ENCODE results near the gene BHMT.

Gene BHMT

DNA sequence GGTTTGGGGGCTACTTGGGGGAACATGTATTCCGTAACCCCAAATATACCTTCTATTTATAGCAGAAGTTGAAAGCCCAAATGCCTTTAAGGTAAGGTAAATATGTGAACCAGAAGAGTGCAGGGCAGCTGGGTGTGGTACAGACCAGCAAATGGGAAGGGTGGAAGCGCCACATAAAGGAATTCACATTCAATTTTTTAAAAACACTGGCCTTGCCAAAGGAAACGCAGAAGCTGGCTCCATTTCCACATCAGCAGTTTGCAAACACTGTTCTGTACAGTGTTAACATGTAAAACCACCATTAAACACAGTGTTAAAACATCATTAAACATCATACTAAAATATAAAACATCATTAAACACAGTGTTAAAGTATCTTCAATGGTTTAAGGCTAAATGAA is 3.5 kb upstream of the BHMT start:
- Histone ChIP-seq H3K36me3 (ENCODE audit: insufficient read depth, low read length) (no peaks in the 10 kb centered on the region), H3K27ac (ENCODE audit: low read length) (peak overlapping the region; percentile 71; the same call in 1 of the 2 replicates), H3K79me2 (ENCODE audit: insufficient read depth, low read length) (no peaks in the 10 kb centered on the region), H3K4me2 (ENCODE audit: insufficient read depth, low read length) (no peak overlapping the region), H3K9ac (ENCODE audit: low read depth, low read length) (no peak overlapping the region), H2AFZ (ENCODE audit: low read depth, low read length) (no peak overlapping the region), H3K4me1 (ENCODE audit: insufficient read depth, low read length) (peaks cover 18% of the 10 kb centered on the region), H3K4me3 (ENCODE audit: low read depth in 1 of 2, low read length in 2 of 2) (no peak overlapping the region), H4K20me1 (ENCODE audit: insufficient read depth, low read length) (no peaks in the 10 kb centered on the region), H3K9me3 (ENCODE audit: insufficient read depth, low read length, severe bottlenecking) (no peaks in the 10 kb centered on the region), H3K27me3 (ENCODE audit: insufficient read depth, low read length, poor library complexity) (no peaks in the 10 kb centered on the region)
- no peak for TF ChIP-seq EZH2 (IDR thresholded peaks at IDR 0.05; ENCODE audit: borderline replicate concordance, low read depth, low read length, severe bottlenecking)
- TF ChIP-seq, protein P1, sequence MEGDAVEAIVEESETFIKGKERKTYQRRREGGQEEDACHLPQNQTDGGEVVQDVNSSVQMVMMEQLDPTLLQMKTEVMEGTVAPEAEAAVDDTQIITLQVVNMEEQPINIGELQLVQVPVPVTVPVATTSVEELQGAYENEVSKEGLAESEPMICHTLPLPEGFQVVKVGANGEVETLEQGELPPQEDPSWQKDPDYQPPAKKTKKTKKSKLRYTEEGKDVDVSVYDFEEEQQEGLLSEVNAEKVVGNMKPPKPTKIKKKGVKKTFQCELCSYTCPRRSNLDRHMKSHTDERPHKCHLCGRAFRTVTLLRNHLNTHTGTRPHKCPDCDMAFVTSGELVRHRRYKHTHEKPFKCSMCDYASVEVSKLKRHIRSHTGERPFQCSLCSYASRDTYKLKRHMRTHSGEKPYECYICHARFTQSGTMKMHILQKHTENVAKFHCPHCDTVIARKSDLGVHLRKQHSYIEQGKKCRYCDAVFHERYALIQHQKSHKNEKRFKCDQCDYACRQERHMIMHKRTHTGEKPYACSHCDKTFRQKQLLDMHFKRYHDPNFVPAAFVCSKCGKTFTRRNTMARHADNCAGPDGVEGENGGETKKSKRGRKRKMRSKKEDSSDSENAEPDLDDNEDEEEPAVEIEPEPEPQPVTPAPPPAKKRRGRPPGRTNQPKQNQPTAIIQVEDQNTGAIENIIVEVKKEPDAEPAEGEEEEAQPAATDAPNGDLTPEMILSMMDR (IDR thresholded peaks at IDR 0.05; ENCODE audit: borderline replicate concordance, extremely low read depth, low read length, poor library complexity, severe bottlenecking): no peak
- ATAC-seq (ENCODE audit: insufficient read depth, low read depth) (no peak), DNase-seq (no peak)

DNA sequence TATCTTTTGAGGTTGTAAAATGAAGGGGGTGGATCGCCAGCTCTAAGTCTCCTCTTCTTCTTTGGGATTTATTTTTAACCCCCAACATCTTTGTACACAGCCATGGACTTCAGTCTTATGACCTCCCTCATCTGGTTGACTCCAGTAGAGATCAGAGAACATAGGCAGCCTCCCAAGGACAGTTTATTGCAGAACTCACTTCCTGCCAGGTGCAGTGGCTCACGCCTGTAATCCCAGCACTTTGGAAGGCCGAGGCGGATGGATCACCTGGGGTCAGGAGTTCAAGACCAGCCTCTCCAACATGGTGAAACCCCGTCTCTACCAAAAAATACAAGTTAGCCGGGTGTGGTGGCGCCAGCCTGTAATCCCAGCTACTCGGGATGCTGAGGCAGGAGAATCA is 2.8 kb upstream of the BHMT start:
- no peak overlapping the region for H3K9ac ChIP-seq (ENCODE audit: low read depth, low read length)
- H3K27me3 ChIP-seq (ENCODE audit: insufficient read depth, low read length, poor library complexity): no peaks in the 10 kb centered on the region
- no peak for TF ChIP-seq EZH2 (IDR thresholded peaks at IDR 0.05; ENCODE audit: borderline replicate concordance, low read depth, low read length, severe bottlenecking)
- peaks cover 18% of the 10 kb centered on the region for H3K4me1 ChIP-seq (ENCODE audit: insufficient read depth, low read length)
- ATAC-seq (ENCODE audit: insufficient read depth, low read depth) (no peak), DNase-seq (no peak)
- no peaks in the 10 kb centered on the region for H3K36me3 ChIP-seq (ENCODE audit: insufficient read depth, low read length)
- no peak overlapping the region for H3K4me2 ChIP-seq (ENCODE audit: insufficient read depth, low read length)
- no peak overlapping the region for H3K4me3 ChIP-seq (ENCODE audit: low read depth in 1 of 2, low read length in 2 of 2)
- no peaks in the 10 kb centered on the region for H4K20me1 ChIP-seq (ENCODE audit: insufficient read depth, low read length)
- H2AFZ ChIP-seq (ENCODE audit: low read depth, low read length): no peak overlapping the region
- H3K9me3 ChIP-seq (ENCODE audit: insufficient read depth, low read length, severe bottlenecking): no peaks in the 10 kb centered on the region
- no peaks in the 10 kb centered on the region for H3K79me2 ChIP-seq (ENCODE audit: insufficient read depth, low read length)
- no peak overlapping the region for H3K27ac ChIP-seq (ENCODE audit: low read length)

DNA sequence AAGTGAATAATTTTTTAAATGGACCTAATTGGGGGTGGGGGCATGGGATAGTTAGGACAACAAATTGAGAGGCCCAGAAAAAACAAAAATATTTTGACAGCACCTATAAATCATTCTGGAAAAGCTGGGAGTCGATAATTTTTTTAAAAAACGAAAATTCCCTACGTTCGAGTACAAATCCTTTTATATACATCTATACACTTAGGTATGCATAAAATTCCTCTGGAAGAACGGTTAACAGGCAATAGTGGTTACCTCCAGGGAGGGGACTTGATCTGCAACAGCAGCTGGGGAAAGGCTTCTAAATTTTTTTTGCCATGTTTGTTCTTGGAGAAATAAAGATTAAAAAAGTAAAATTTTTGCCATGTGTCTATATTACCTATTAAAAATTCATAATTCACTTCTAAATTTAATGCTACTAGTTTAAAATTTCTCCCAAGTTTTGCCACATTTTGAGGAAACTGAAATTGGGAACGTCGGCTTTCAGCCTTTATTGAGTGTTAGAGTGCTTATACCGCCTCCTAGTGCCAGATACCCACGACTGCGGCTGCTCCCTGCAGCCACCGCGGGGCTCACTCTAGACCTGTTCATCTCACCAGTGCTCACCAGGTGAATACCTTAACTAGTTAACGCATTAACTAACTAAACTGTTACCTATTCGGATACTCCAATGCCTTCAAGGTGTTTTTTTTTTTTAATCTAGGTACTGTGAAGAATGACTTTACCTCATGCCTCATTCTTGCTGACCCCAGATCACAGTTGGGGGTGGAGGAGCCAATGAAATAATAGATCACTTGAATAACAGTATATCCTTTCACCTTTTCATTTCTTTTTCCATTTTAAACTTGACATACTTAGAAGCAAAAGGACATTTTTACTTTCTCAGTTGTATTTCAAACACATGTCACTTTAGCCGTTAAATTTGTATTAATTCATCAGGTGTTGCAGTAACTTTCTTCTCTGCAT is 1.8 kb upstream of the BHMT start:
- Histone ChIP-seq H3K4me1 (ENCODE audit: insufficient read depth, low read length) (peaks cover 18% of the 10 kb centered on the region), H3K4me3 (ENCODE audit: low read depth in 1 of 2, low read length in 2 of 2) (no peak overlapping the region), H3K27ac (ENCODE audit: low read length) (no peak overlapping the region), H3K4me2 (ENCODE audit: insufficient read depth, low read length) (no peak overlapping the region), H3K9ac (ENCODE audit: low read depth, low read length) (no peak overlapping the region), H3K9me3 (ENCODE audit: insufficient read depth, low read length, severe bottlenecking) (no peaks in the 10 kb centered on the region), H2AFZ (ENCODE audit: low read depth, low read length) (no peak overlapping the region), H3K79me2 (ENCODE audit: insufficient read depth, low read length) (no peaks in the 10 kb centered on the region), H4K20me1 (ENCODE audit: insufficient read depth, low read length) (no peaks in the 10 kb centered on the region), H3K36me3 (ENCODE audit: insufficient read depth, low read length) (no peaks in the 10 kb centered on the region), H3K27me3 (ENCODE audit: insufficient read depth, low read length, poor library complexity) (no peaks in the 10 kb centered on the region)
- ATAC-seq (ENCODE audit: insufficient read depth, low read depth) (no peak), DNase-seq (no peak)
- TF ChIP-seq, protein P1 (IDR thresholded peaks at IDR 0.05; ENCODE audit: borderline replicate concordance, extremely low read depth, low read length, poor library complexity, severe bottlenecking): peak; percentile 41
- no peak for TF ChIP-seq EZH2 (IDR thresholded peaks at IDR 0.05; ENCODE audit: borderline replicate concordance, low read depth, low read length, severe bottlenecking)

DNA sequence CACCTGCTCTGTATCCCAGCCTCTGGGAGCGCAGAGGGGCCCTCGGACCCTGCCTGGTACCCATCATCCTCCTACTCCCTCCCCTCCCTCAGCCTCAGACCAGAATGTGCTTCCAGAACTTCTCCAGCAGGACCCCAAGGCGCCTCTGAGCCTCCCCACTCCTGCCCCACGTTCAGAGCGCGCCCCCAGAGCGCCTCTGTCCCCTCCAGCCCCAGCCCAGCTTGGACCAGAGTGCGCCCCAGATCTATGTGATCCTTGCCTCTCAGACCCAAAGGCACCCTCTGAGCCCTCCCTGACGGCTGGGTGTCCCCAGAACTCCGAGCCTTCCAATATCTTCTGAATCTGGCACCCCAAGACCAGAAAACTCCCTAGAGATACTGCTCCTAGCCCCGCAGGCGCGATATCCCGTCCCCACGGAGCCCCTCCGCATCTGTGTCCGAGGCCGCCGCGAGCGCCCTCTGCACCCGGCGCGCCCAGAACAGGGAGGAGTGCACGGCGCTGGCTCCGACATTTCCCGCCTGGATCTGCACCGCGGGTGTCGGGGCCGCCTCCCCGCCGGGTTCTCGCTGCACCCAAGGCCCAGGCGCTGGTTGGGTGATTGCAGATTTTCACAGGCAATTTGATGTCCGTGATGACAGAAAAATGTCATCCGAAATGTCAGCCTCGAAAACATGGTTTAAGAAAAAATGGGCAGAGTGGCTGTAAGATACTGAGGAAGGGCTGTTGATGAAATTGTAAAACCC is 522 bp downstream of the BHMT start:
- Histone ChIP-seq H2AFZ (ENCODE audit: low read depth, low read length) (no peak overlapping the region), H3K27me3 (ENCODE audit: insufficient read depth, low read length, poor library complexity) (no peaks in the 10 kb centered on the region)
- DNase-seq: no peak

More for the DNA sequence above, 522 bp downstream of the BHMT start:
- TF ChIP-seq, protein P1 (IDR thresholded peaks at IDR 0.05; ENCODE audit: borderline replicate concordance, extremely low read depth, low read length, poor library complexity, severe bottlenecking): no peak
- no peak for TF ChIP-seq EZH2 (IDR thresholded peaks at IDR 0.05; ENCODE audit: borderline replicate concordance, low read depth, low read length, severe bottlenecking)
- H4K20me1 ChIP-seq (ENCODE audit: insufficient read depth, low read length): no peaks in the 10 kb centered on the region
- no peak overlapping the region for H3K4me2 ChIP-seq (ENCODE audit: insufficient read depth, low read length)
- peaks cover 12% of the 10 kb centered on the region for H3K4me1 ChIP-seq (ENCODE audit: insufficient read depth, low read length)
- H3K79me2 ChIP-seq (ENCODE audit: insufficient read depth, low read length): no peaks in the 10 kb centered on the region
- no peak overlapping the region for H3K27ac ChIP-seq (ENCODE audit: low read length)
- no peak overlapping the region for H3K9ac ChIP-seq (ENCODE audit: low read depth, low read length)
- H3K4me3 ChIP-seq (ENCODE audit: low read depth in 1 of 2, low read length in 2 of 2): no peak overlapping the region
- H3K9me3 ChIP-seq (ENCODE audit: insufficient read depth, low read length, severe bottlenecking): no peaks in the 10 kb centered on the region
- H3K36me3 ChIP-seq (ENCODE audit: insufficient read depth, low read length): no peaks in the 10 kb centered on the region
- ATAC-seq (ENCODE audit: insufficient read depth, low read depth): no peak
